HG03280 (cell line): ENCODE measurements around the gene SLF1.
A peak's percentile ranks its signal among the peaks of the same experiment; 100 is the strongest.
"Not testable (repeated sequence)": the region's sequence is repeated elsewhere in the genome, so short reads cannot be mapped to it uniquely, and the experiment has no call there.

Source experiments
- ATAC-seq: cut with Tn5 transposase; IDR thresholded peaks from one replicate; pipeline ENCODE4 v1.9.1; 2021; ENCODE audit warnings: mild to moderate bottlenecking, moderate library complexity; ENCODE audit not compliant: unreplicated experiment

The SLF1 gene

DNA sequence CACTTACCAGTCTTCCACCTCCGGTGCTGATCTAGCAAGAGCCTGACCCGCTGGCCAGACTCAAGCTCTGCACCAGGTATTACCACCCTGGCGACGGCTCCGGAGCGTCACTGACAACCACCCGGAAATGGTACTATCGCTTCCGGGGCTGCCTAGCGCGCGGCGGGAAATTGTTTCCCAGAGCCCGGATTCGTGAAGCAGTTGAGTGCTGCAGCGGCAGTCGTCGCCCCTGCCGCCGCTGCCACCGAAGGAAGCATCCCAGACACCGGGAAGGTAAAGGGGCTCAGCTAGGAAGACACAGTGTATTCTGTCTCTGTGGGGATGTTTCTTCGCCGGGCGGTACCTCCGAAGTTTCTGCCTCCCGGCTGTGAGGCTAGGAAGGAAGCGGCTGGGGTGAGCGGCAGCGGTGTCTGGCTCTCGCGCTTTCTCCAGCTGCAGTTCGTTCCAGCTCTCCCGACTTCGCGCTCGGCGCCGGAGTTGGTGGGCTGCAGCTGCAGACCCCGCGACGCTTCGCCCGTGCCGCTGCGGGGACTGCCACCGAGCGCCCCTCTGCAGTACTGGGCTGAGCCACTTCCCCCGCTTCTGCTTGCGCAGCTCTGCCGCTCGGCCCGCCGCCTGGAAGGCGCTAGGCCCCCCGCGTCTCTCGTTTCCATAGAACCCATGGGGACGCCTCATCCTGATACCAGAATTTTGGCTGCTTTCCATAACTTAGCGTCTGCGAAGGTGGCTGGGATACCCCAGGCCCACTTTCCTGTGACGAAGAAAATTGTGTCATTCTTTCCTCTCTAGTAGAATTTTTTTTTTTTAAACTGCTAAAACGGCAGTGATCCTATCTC is at the start of gene SLF1, which contains the start of gene KIAA0825:
SLF1 (plus strand) TSS at position 177 of the 836 bp plus-strand sequence. CDS start 10,142 bp downstream, outside the sequence.
KIAA0825 (minus strand) TSS at position 112 of the 836 bp plus-strand sequence. CDS start 81,478 bp downstream, outside the sequence.
- ATAC-seq = peak; percentile 97

- no peak for ATAC-seq
Observed at GRCh38 chr5:94571415-94571814, 47.1 kb upstream of the SLF1 start.

- not testable (repeated sequence) for ATAC-seq
Observed at GRCh38 chr5:94573349-94573748, 45.1 kb upstream of the SLF1 start.

DNA sequence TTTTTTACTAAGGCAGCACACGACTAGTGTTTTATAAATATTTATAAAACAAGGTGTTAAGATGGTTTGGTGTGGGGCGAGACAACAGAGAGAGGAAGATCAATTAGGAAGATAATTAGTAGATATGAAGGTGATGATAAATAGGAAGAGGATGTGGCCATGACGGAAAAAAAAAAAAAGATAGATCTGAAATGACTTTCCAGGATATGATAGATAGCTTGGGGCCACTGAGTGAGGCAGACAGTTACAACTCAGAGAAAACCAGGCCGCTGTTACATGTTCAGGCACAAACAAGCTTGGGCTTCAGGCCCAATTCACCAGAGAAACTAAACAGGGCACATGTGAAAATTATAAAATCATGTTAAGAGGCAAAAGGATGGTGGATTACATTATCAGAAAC is 43.3 kb upstream of the SLF1 start:
- no peak for ATAC-seq

- peak; percentile 75 for ATAC-seq
Observed at GRCh38 chr5:94577466-94578245, 40.8 kb upstream of the SLF1 start.

GRCh38 chr5:94595281-94595840 is 23.1 kb upstream of the SLF1 start:
- ATAC-seq = no peak

- no peak for ATAC-seq
Observed at GRCh38 chr5:94613583-94613982, 4.9 kb upstream of the SLF1 start.

GRCh38 chr5:94614156-94614805 is 4.2 kb upstream of the SLF1 start:
- ATAC-seq = no peak

GRCh38 chr5:94615862-94616261 is 2.6 kb upstream of the SLF1 start:
- ATAC-seq = no peak

- ATAC-seq = peak; percentile 17
Observed at GRCh38 chr5:94618029-94618492, 408 bp upstream of the SLF1 start.

GRCh38 chr5:94620256-94620655 is 1.8 kb downstream of the SLF1 start:
- ATAC-seq = no peak

DNA sequence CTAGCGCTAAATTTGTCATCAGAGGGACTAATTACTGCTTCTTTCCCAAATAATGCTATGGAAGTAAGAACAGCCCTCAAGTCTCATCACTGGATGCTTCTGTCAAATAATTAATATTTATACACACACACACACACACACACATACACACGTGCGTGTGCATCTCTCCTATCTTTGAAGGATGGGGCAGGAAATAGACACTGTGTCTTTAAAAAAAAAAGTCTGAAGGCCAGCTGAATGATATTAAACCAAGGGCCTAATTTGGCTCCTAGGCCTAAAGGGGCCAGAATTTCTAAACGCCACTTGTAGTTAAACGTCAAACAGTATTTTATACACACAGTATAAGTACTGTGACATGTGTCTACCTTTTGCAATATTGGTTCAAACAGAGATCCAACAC is 3.3 kb downstream of the SLF1 start:
- ATAC-seq = no peak

- no peak for ATAC-seq
Observed at GRCh38 chr5:94623011-94623410, 4.5 kb downstream of the SLF1 start.

DNA sequence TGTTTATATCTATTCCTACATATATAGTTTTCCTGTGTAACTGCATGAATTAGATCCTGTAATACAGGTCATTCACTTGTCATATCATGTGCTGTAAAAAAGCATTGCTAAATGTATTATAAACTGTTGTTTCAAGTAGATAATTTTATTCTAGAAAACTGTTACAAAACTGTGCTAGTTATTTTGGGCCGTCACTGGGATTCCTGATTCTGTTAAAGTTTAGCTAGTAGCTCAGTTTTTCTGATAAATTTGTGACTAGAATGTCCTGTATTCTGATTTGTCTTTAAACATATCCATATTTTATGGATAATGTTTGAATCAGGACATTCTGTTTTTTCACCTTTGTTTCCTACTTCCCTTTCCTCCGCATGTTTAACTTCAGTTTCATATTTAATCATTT is 5.4 kb downstream of the SLF1 start:
- ATAC-seq = no peak

DNA sequence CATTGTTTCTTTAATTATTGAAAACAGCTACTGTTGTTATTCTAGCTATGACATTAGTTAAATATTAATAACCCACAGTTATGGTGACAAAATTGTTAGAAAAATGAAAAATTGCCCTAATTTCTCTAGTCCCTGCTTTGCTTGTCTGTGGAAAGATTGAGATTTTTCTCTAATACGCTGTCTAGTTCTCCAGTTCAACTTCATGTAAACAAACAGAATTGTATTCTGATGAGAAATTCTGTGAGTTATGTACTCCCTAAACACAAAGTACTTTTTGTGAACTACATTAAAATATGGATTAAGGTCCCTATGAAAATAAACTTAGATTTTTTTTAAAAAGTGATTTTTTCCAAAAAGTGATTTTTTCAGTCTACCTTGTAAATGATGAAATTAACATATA is 8.7 kb downstream of the SLF1 start:
- no peak for ATAC-seq

DNA sequence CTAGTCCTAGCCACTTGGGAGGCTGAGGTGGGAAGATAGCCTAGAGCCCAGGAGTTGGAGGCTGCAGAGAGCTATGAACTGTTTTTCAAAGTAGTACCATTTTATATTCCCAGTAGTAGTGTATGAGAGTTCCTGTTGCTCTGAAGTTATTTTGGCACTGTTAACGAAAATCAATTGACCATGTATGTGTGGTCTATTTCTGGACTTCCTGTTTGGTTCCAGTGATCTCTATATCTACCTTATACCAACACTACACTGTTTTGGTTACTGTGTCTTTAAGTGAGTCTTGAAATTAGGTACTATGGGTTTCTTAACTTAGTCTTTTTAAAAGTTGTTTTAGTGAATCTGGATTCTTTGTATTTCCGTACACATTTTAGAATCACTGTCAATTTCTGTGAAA is 13.6 kb downstream of the SLF1 start:
- peak; percentile 88 for ATAC-seq

GRCh38 chr5:94640176-94640575 is 21.7 kb downstream of the SLF1 start:
- no peak for ATAC-seq

DNA sequence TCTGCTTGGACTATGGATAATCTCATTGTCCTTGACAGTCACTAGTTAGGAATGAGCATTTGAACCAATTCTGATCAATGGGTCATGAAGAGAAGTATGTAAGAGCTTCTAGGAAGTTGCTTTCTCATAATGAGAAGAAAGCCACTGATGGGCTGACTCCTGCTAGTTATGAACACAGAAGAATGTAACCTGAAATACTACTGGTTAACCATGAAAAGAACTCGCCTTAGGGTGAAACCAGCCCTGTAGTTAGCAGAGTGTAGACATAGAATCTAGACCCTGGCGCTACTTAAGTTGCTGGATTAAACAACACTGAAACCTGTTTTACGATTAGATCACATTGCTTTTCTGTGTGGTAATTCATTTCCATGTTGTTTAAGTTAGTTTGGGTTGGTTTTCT is 26.6 kb downstream of the SLF1 start:
- no peak for ATAC-seq

DNA sequence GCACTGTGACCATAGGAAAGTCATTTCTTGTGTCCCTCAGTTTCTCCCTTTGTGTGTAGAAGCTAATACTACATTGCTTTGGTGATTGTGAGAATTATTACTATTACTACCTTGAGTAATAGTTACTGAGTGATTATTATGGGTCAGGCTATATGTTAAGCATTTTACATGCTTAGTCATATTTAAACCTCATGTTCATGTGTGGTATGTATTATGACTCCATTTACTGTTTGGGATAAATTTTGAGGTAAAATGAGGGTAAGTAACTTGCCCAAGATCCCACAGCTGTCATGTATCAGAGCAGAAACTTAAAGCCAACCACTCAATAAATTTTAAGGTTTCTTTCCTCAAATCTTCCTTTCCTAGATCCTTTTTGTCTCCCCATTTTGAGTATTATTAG is 28.3 kb downstream of the SLF1 start:
- ATAC-seq = no peak

- no peak for ATAC-seq
Observed at GRCh38 chr5:94649874-94650273, 31.4 kb downstream of the SLF1 start.

DNA sequence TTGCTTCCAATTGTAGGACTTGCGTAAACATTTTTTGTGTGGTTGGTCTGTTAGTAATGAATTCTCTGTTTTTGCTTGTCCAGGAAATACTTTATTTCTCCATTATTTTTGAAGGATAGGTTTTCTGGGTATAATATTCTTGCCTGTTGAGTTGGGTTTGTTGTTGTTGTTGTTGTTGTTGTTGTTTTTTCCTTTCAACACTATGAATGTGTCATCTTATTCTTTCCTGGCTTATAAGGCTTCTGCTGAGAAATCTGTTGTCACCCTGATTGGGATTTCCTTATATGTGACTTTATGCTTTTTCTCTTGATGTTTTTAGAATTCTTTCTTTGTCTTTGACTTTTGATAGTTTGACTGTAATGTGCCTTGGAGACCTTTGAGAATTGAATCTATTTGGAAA is 39.8 kb downstream of the SLF1 start:
- no peak for ATAC-seq
